ENCODE data around the gene TFAP2E. TPM values are rescaled to one million over a fixed set of nuclear protein-coding genes. Genes with fewer than 3 reads are reported as not detected.
A peak's percentile ranks its signal among the peaks of the same experiment; 100 is the strongest.

TFAP2E gene
- total RNA-seq, 1 donor from 2014 or later, result 1.9 TPM

DNA sequence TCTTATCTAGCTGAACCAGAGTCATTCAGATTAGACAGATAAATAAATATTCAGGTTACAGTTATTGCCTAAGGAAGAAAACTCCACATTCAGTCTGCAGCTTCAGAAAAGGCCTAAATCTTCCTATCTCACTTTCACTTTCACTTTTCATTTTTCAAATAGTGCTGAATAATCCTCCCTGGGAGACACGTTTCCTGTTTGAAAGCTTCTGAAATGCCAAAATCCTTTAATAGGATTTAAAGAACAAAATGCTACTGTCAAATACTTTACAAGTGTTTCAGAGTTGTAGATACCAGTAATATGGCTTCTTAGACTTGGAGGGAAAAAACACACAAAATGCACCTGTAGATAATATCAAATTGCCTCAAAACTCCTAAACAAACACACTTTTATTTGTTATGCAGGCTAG is 64.3 kb downstream of the TFAP2E start:
- TF ChIP-seq, protein P1, sequence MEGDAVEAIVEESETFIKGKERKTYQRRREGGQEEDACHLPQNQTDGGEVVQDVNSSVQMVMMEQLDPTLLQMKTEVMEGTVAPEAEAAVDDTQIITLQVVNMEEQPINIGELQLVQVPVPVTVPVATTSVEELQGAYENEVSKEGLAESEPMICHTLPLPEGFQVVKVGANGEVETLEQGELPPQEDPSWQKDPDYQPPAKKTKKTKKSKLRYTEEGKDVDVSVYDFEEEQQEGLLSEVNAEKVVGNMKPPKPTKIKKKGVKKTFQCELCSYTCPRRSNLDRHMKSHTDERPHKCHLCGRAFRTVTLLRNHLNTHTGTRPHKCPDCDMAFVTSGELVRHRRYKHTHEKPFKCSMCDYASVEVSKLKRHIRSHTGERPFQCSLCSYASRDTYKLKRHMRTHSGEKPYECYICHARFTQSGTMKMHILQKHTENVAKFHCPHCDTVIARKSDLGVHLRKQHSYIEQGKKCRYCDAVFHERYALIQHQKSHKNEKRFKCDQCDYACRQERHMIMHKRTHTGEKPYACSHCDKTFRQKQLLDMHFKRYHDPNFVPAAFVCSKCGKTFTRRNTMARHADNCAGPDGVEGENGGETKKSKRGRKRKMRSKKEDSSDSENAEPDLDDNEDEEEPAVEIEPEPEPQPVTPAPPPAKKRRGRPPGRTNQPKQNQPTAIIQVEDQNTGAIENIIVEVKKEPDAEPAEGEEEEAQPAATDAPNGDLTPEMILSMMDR (IDR thresholded peaks at IDR 0.05), result no peak
- peaks cover 15% of the 10 kb centered on the region for H3K4me1 ChIP-seq
- ATAC-seq (no peak), DNase-seq (no peak)
- no peaks in the 10 kb centered on the region for H3K27me3 ChIP-seq
- H3K9me3 ChIP-seq, result no peaks in the 10 kb centered on the region
- peak overlapping the region; percentile 39 for H3K4me3 ChIP-seq
- peaks cover 37% of the 10 kb centered on the region for H3K36me3 ChIP-seq
- peak overlapping the region; percentile 72 for H3K27ac ChIP-seq
- intact Hi-C loops (cut with DNase I), result no loop called here

DNA sequence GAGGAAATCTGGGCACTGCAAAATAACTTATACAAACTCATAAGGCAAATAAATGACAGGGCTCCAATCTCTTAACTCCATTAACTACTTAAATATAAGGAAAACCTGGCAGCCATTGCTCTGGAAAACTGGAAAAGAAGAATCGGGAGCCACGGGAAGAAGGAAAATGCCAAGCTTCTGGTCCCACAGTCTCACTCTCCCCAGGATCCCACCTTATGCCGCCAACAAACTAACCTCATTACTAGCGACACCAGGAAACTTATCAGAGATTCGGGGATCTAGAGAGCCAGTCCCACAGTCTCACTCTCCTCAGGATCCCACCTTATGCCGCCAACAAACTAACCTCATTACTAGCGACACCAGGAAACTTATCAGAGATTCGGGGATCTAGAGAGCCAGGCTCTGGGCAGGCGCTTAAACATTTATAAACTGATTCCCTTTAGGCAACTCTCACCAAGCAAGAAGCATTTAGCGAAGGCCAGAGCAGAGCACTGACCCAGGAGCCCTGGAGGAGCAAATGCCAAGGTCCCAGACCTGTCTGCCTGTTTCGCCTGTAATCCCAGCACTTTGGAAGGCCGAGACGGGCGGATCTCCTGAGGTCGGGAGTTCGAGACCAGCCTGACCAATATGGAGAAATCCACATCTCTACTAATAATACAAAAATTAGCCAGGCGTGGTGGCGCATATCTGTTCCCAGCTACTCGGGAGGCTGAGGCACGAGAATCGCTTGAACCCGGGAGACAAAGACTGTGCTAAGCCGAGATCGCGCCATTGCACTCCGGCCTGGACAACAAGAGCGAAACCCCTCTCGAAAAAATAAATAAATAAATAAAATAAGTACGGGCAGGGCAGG is 67.5 kb downstream of the TFAP2E start:
- Histone ChIP-seq H3K4me3 (peak overlapping the region; percentile 96), H3K36me3 (peaks cover 5% of the 10 kb centered on the region), H3K27ac (peak overlapping the region; percentile 93), H3K27me3 (no peaks in the 10 kb centered on the region), H3K9me3 (no peaks in the 10 kb centered on the region), H3K4me1 (peaks cover 18% of the 10 kb centered on the region)
- TF ChIP-seq, protein P1 (IDR thresholded peaks at IDR 0.05), result no peak
- no peak for DNase-seq
- intact Hi-C loops (cut with DNase I), result no loop called here
- ATAC-seq, result no peak

DNA sequence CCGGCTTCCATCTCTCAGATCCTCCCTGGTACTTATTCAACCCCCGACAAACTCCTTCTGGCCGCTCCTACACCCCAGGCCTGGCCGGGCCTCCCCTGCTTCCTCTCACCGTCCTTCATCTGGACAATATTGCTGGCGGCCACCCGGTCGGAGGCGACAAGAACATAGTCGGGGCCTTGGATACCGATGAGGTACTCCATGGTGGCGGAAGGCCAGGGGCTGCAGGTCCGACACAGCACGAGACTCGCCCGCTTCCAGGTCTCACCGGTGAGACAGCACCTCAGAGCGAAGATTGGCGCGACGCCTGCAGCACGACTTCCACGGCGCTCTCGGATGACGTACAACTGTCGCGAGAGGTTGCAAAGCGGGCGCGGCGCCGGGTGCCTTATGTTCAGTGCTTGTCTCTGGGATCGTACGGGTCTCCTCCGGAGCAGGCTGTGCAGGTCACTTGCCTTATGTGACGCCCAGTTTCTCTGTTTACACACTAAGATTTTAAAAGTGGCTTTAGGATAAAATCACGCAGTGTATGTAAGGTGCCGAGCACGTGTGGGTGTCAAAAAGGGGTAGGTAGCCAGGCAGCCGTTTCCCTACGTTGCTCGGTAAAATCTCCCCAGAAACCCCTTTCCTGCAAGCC is 68.2 kb downstream of the TFAP2E start, which contains the start of gene PSMB2:
Gene PSMB2 (minus strand): TSS at position 294 of the 634 bp plus-strand sequence. CDS start 94 bp downstream, at position 200.
- Histone ChIP-seq H3K4me3 (peak within 1 kb of the TSS; percentile 96), H3K9me3 (no peaks in the 10 kb centered on the region), H3K36me3 (no peaks in the 10 kb centered on the region), H3K4me1 (peaks cover 18% of the 10 kb centered on the region), H3K27me3 (no peaks in the 10 kb centered on the region), H3K27ac (peak within 1 kb of the TSS; percentile 93)
- DNase-seq (peak; percentile 98), ATAC-seq (peak; percentile 98)
- TF ChIP-seq, protein P1 (IDR thresholded peaks at IDR 0.05), result no peak
- intact Hi-C loops (cut with DNase I), result no loop called here

DNA sequence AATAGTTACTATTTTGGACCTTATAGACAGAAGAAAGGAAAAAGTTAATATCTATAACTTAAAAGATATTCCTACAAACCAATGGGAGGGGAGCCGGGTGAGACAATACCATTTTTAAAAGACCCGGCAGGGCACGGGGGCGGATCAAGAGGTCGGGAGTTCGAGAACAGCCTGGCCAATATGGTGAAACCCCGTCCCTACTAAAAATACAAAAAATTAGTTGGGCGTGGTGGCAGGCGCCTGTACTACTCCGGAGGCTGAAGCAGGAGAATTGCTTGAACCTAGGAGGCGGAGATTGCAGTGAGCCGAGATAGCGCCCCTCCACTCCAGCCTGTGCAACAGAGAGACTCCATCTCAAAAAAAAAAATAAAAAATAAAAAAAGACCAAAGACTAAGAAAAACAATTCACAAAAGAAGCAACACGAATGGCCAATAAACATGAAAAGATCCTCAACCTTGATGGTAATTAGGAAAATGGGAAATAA is 69.4 kb downstream of the TFAP2E start:
- no peaks in the 10 kb centered on the region for H3K9me3 ChIP-seq
- intact Hi-C loops (cut with DNase I), result no loop called here
- TF ChIP-seq, protein P1 (IDR thresholded peaks at IDR 0.05), result no peak
- ATAC-seq (no peak), DNase-seq (no peak)
- H3K36me3 ChIP-seq, result no peaks in the 10 kb centered on the region
- H3K27me3 ChIP-seq, result no peaks in the 10 kb centered on the region
- peak overlapping the region; percentile 96 for H3K4me3 ChIP-seq
- peak overlapping the region; percentile 93 for H3K27ac ChIP-seq
- H3K4me1 ChIP-seq, result peaks cover 10% of the 10 kb centered on the region

DNA sequence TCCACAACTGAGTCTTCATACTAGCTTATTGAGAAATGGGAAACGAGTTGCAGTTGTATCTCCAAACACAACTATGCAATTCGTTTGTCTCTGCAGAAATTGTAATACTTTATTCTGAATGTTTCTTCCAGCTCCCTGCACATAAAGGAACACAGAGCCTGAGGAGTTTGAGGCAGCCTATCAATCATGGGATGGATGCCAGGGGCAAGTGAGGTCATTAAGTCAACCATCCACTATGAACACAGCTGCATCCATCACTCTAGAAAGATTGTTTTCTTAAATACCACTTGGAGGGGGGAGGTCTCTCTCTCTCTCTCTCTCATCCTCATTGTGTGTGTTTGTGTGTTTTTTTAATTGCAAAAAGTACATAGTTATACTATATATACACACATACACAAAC is 71.1 kb downstream of the TFAP2E start:
- no peak for DNase-seq
- TF ChIP-seq, protein P1 (IDR thresholded peaks at IDR 0.05), result no peak
- no peaks in the 10 kb centered on the region for H3K36me3 ChIP-seq
- no peaks in the 10 kb centered on the region for H3K9me3 ChIP-seq
- no peaks in the 10 kb centered on the region for H3K27me3 ChIP-seq
- peaks cover 6% of the 10 kb centered on the region for H3K4me1 ChIP-seq
- H3K4me3 ChIP-seq, result no peak overlapping the region
- intact Hi-C loops (cut with DNase I), result no loop called here
- ATAC-seq, result no peak
- H3K27ac ChIP-seq, result no peak overlapping the region

Other genes starting within 250 kb of the TFAP2E start
- 87.7 TPM for gene KIAA0319L, start 15.9 kb upstream of the TFAP2E start, total RNA-seq
- 24.8 TPM for gene NCDN, start 15.5 kb upstream of the TFAP2E start, total RNA-seq
- gene PSMB2, start 68.2 kb downstream of the TFAP2E start, total RNA-seq, result 44.1 TPM
- 13.9 TPM for gene C1orf216, start 145.6 kb downstream of the TFAP2E start, total RNA-seq
- gene CLSPN, start 196.7 kb downstream of the TFAP2E start, total RNA-seq, result 0.55 TPM
- gene AGO4, start 234.7 kb downstream of the TFAP2E start, total RNA-seq, result 23.6 TPM

Measured in upper lobe of right lung (tissue), 1 donor.